NB4 (cell line): ENCODE results near the gene WDR44.
"Not testable (repeated sequence)": the region's sequence is repeated elsewhere in the genome, so short reads cannot be mapped to it uniquely, and the experiment has no call there.

ENCODE experiments used
- POLR2A ChIP-seq: IDR thresholded peaks from 2 replicates; pipeline ENCODE4 v1.6.1; 2011; ENCODE audit warnings: mild to moderate bottlenecking; ENCODE audit not compliant: insufficient read length; ENCODE audit errors: extremely low read depth
- TF ChIP-seq, protein P1 (sequence below): IDR thresholded peaks from one replicate; pipeline ENCODE4 v1.5.1; 2012; ENCODE audit warnings: low read depth, low read length
- TF ChIP-seq, protein P2 (sequence below): IDR thresholded peaks from 2 replicates; pipeline ENCODE4 v1.6.1; 2011; ENCODE audit warnings: low read depth, low read length

DNA sequence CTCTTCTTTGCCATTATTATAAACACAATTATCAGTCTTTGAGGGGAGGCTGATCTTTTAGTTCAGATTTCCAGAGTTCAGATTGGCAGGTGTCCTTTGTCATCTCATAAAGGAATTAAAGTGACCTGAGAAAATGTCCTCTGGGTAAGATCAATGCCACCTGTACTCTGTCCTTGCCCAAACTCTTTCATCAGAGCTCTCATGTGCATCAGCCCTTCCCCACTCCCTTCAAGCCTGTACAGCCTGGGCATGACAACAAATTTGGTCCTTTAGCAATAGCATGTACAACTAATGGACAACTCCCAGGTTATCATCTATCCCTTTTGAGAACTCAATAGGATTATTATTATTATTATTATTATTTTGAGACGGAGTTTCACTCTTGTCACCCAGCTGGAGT lies 140.8 kb downstream of the WDR44 start:
- TF ChIP-seq, protein P1, sequence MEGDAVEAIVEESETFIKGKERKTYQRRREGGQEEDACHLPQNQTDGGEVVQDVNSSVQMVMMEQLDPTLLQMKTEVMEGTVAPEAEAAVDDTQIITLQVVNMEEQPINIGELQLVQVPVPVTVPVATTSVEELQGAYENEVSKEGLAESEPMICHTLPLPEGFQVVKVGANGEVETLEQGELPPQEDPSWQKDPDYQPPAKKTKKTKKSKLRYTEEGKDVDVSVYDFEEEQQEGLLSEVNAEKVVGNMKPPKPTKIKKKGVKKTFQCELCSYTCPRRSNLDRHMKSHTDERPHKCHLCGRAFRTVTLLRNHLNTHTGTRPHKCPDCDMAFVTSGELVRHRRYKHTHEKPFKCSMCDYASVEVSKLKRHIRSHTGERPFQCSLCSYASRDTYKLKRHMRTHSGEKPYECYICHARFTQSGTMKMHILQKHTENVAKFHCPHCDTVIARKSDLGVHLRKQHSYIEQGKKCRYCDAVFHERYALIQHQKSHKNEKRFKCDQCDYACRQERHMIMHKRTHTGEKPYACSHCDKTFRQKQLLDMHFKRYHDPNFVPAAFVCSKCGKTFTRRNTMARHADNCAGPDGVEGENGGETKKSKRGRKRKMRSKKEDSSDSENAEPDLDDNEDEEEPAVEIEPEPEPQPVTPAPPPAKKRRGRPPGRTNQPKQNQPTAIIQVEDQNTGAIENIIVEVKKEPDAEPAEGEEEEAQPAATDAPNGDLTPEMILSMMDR, result not testable (repeated sequence)
- not testable (repeated sequence) for TF ChIP-seq POLR2A
- TF ChIP-seq, protein P2, sequence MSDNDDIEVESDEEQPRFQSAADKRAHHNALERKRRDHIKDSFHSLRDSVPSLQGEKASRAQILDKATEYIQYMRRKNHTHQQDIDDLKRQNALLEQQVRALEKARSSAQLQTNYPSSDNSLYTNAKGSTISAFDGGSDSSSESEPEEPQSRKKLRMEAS, result not testable (repeated sequence)
